ENCODE data around the gene NEK3. TPM values are rescaled to one million over a fixed set of nuclear protein-coding genes. Genes with fewer than 3 reads are reported as not detected.

NEK3 gene
- total and polyA plus RNA-seq, 4 donors: 3.0 to 4.4 (median 3.9) TPM

GRCh38 chr13:52158629-52159158 lies 703 bp downstream of the NEK3 start:
- peak overlapping the region; percentile 56 to 91 (median 69) for H3K4me3 ChIP-seq (ENCODE audit: low read depth in 1 of 3, low read length in 3 of 3)
- 18% methylated on average over 17 of the region's 17 CpGs for WGBS
- H3K36me3 ChIP-seq (ENCODE audit: control insufficient read depth in 4 of 4, insufficient read depth in 3 of 4, low read depth in 1 of 4, low read length in 3 of 4): no peaks in the 10 kb centered on the region
- H3K9ac ChIP-seq (ENCODE audit: low read depth in 1 of 2, low read length in 2 of 2): peak overlapping the region; percentile 49 to 72
- peak; percentile 41 for DNase-seq (ENCODE audit: low spot score)
- peak overlapping the region; percentile 46 to 64 for H3K27ac ChIP-seq (ENCODE audit: low read depth in 1 of 2, low read length in 2 of 2)
- no peak for TF ChIP-seq ATF3 (IDR thresholded peaks at IDR 0.05)
- no peak for TF ChIP-seq EGR1 (IDR thresholded peaks at IDR 0.05; ENCODE audit: low read depth in 2 of 2)
- no peak for TF ChIP-seq HNF4G (IDR thresholded peaks at IDR 0.05)
- TF ChIP-seq, protein P1, sequence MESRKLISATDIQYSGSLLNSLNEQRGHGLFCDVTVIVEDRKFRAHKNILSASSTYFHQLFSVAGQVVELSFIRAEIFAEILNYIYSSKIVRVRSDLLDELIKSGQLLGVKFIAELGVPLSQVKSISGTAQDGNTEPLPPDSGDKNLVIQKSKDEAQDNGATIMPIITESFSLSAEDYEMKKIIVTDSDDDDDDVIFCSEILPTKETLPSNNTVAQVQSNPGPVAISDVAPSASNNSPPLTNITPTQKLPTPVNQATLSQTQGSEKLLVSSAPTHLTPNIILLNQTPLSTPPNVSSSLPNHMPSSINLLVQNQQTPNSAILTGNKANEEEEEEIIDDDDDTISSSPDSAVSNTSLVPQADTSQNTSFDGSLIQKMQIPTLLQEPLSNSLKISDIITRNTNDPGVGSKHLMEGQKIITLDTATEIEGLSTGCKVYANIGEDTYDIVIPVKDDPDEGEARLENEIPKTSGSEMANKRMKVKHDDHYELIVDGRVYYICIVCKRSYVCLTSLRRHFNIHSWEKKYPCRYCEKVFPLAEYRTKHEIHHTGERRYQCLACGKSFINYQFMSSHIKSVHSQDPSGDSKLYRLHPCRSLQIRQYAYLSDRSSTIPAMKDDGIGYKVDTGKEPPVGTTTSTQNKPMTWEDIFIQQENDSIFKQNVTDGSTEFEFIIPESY (IDR thresholded peaks at IDR 0.05): no peak
- TF ChIP-seq, protein P2, sequence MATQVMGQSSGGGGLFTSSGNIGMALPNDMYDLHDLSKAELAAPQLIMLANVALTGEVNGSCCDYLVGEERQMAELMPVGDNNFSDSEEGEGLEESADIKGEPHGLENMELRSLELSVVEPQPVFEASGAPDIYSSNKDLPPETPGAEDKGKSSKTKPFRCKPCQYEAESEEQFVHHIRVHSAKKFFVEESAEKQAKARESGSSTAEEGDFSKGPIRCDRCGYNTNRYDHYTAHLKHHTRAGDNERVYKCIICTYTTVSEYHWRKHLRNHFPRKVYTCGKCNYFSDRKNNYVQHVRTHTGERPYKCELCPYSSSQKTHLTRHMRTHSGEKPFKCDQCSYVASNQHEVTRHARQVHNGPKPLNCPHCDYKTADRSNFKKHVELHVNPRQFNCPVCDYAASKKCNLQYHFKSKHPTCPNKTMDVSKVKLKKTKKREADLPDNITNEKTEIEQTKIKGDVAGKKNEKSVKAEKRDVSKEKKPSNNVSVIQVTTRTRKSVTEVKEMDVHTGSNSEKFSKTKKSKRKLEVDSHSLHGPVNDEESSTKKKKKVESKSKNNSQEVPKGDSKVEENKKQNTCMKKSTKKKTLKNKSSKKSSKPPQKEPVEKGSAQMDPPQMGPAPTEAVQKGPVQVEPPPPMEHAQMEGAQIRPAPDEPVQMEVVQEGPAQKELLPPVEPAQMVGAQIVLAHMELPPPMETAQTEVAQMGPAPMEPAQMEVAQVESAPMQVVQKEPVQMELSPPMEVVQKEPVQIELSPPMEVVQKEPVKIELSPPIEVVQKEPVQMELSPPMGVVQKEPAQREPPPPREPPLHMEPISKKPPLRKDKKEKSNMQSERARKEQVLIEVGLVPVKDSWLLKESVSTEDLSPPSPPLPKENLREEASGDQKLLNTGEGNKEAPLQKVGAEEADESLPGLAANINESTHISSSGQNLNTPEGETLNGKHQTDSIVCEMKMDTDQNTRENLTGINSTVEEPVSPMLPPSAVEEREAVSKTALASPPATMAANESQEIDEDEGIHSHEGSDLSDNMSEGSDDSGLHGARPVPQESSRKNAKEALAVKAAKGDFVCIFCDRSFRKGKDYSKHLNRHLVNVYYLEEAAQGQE (IDR thresholded peaks at IDR 0.05): peak; percentile 20
- no peak for TF ChIP-seq TAF1 (conservative IDR thresholded peaks at IDR 0.05)
- no peak for TF ChIP-seq RXRA (IDR thresholded peaks at IDR 0.05)
- TF ChIP-seq HNF4A (conservative IDR thresholded peaks at IDR 0.05): no peak
- no peak for TF ChIP-seq FOXA2 (IDR thresholded peaks at IDR 0.05)
- no peak for TF ChIP-seq SP1 (IDR thresholded peaks at IDR 0.05)
- no peak for TF ChIP-seq RAD21 (IDR thresholded peaks at IDR 0.05)
- TF ChIP-seq YY1 (IDR thresholded peaks at IDR 0.05): peak; percentile 25
- TF ChIP-seq FOXA1 (IDR thresholded peaks at IDR 0.05): no peak
- TF ChIP-seq, protein P3, sequence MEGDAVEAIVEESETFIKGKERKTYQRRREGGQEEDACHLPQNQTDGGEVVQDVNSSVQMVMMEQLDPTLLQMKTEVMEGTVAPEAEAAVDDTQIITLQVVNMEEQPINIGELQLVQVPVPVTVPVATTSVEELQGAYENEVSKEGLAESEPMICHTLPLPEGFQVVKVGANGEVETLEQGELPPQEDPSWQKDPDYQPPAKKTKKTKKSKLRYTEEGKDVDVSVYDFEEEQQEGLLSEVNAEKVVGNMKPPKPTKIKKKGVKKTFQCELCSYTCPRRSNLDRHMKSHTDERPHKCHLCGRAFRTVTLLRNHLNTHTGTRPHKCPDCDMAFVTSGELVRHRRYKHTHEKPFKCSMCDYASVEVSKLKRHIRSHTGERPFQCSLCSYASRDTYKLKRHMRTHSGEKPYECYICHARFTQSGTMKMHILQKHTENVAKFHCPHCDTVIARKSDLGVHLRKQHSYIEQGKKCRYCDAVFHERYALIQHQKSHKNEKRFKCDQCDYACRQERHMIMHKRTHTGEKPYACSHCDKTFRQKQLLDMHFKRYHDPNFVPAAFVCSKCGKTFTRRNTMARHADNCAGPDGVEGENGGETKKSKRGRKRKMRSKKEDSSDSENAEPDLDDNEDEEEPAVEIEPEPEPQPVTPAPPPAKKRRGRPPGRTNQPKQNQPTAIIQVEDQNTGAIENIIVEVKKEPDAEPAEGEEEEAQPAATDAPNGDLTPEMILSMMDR (IDR thresholded peaks at IDR 0.05; ENCODE audit: low read depth, low read length, missing input control): no peak
- no peak for TF ChIP-seq GABPA (IDR thresholded peaks at IDR 0.05 in 1 of 2, conservative IDR thresholded peaks at IDR 0.05 in 1 of 2)
- TF ChIP-seq, protein P4, sequence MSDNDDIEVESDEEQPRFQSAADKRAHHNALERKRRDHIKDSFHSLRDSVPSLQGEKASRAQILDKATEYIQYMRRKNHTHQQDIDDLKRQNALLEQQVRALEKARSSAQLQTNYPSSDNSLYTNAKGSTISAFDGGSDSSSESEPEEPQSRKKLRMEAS (IDR thresholded peaks at IDR 0.05): no peak
- H3K9me3 ChIP-seq (ENCODE audit: control insufficient read depth in 4 of 4, low read length in 3 of 4): no peaks in the 10 kb centered on the region
- H3K4me1 ChIP-seq (ENCODE audit: control insufficient read depth in 4 of 4, insufficient read depth in 4 of 4, low read length in 3 of 4): peaks cover 0 to 17% (median 4%) of the 10 kb centered on the region in 4 donors
- no peaks in the 10 kb centered on the region for H3K27me3 ChIP-seq (ENCODE audit: control insufficient read depth in 4 of 4, insufficient read depth in 4 of 4, low read length in 3 of 4)
